H1 (cell line): ENCODE measurements around the gene PABPN1. TPM values are rescaled to one million over a fixed set of nuclear protein-coding genes. Genes with fewer than 3 reads are reported as not detected.

Source experiments
- CTCF ChIA-PET: fragments of 300-600 bp; sonication (Branson Sonifier 250); formaldehyde crosslinking; loops from one replicate; lab custom pipeline; 2021; ENCODE audit not compliant: partially characterized antibody; lab: Charles Lee
- POLR2A ChIA-PET: fragments of 300-600 bp; sonication (Branson Sonifier 250); formaldehyde crosslinking; loops from one replicate; lab custom pipeline; 2021; ENCODE audit warnings: inconsistent platforms; ENCODE audit not compliant: partially characterized antibody; lab: Charles Lee
- DNase-seq, 2 experiments: peaks; one replicate each; pipeline versions ENCODE4 v3.0.0 to v3.0.0-alpha.2; 2010 to 2022; ENCODE audit warnings: low spot score in 2 of 2, low read depth in 1 of 2, mixed read lengths in 1 of 2
- FAIRE-seq: peaks from 2 replicates; lab custom pipeline; 2011; peaks lifted over from hg19 to GRCh38; lab: Jason Lieb, UNC
- H2AFZ ChIP-seq: 2 replicates; pipeline ENCODE4 v1.8.1; 2012; ENCODE audit warnings: low read length, inconsistent platforms
- H2AK5ac ChIP-seq: 2 replicates; pipeline ENCODE4 v1.6.1; 2013; ENCODE audit warnings: low read depth, low read length
- H2BK120ac ChIP-seq: replicated peaks from 2 replicates; pipeline ENCODE3; 2013; ENCODE audit warnings: low read depth, low read length, inconsistent platforms
- H2BK12ac ChIP-seq: 2 replicates; pipeline ENCODE4 v1.6.1; 2013; ENCODE audit warnings: low read depth, low read length
- H2BK15ac ChIP-seq: 2 replicates; pipeline ENCODE4 v1.6.1; 2013; ENCODE audit warnings: low read length
- H2BK20ac ChIP-seq: 2 replicates; pipeline ENCODE4 v1.6.1; 2013; ENCODE audit warnings: low read length
- H2BK5ac ChIP-seq: 2 replicates; pipeline ENCODE4 v1.6.1; 2013; ENCODE audit warnings: low read depth, low read length
- H3K14ac ChIP-seq: 2 replicates; pipeline ENCODE4 v1.6.1; 2013; ENCODE audit warnings: inconsistent platforms; ENCODE audit not compliant: insufficient read length
- H3K18ac ChIP-seq: 2 replicates; pipeline ENCODE4 v1.6.1; 2013; ENCODE audit warnings: low read length; ENCODE audit errors: extremely low read depth
- H3K23ac ChIP-seq: 2 replicates; pipeline ENCODE4 v1.6.1; 2013; ENCODE audit warnings: inconsistent platforms; ENCODE audit not compliant: insufficient read length
- H3K23me2 ChIP-seq: 2 replicates; pipeline ENCODE4 v1.6.1; 2013; ENCODE audit warnings: low read depth, low read length
- H3K27ac ChIP-seq: 2 replicates; pipeline ENCODE4 v1.6.1; 2011; ENCODE audit warnings: low read depth, low read length, inconsistent platforms
- H3K27me3 ChIP-seq, 4 experiments: replicated peaks in 1 of 4; 1 replicate in 1 of 4; 2 replicates in 3 of 4; pipeline versions ENCODE4 v1.6.1 to v1.8.1; 2011 to 2013; ENCODE audit warnings: low read length in 3 of 4, mild to moderate bottlenecking in 3 of 4, inconsistent platforms in 2 of 4, mixed read lengths in 2 of 4, moderate library complexity in 1 of 4; ENCODE audit not compliant: control insufficient read depth in 3 of 4, insufficient read depth in 3 of 4; ENCODE audit errors: extremely low read depth in 1 of 4
- H3K36me3 ChIP-seq, 4 experiments: 2 replicates each; pipeline versions ENCODE4 v1.6.1 to v1.8.1; 2011 to 2013; ENCODE audit warnings: mild to moderate bottlenecking in 4 of 4, low read length in 3 of 4, moderate library complexity in 2 of 4, control low read depth in 1 of 4, inconsistent platforms in 1 of 4; ENCODE audit not compliant: insufficient read depth in 4 of 4, control insufficient read depth in 2 of 4
- H3K4ac ChIP-seq: replicated peaks from 2 replicates; pipeline ENCODE3; 2013; ENCODE audit warnings: low read length, low read depth, mixed read lengths, inconsistent platforms; ENCODE audit not compliant: insufficient read length
- H3K4me1 ChIP-seq, 4 experiments: replicated peaks in 1 of 4; 1 replicate in 1 of 4; 2 replicates in 3 of 4; pipeline versions ENCODE4 v1.6.1 to v1.8.1; 2011 to 2013; ENCODE audit warnings: low read length in 3 of 4, inconsistent platforms in 2 of 4, mixed read lengths in 1 of 4; ENCODE audit not compliant: insufficient read depth in 4 of 4, control insufficient read depth in 3 of 4
- H3K4me2 ChIP-seq, 2 experiments: 2 replicates each; pipeline versions ENCODE4 v1.6.1 to v1.8.1; 2011 to 2013; ENCODE audit warnings: low read depth in 2 of 2, low read length in 2 of 2, control low read depth in 1 of 2, inconsistent platforms in 1 of 2, mild to moderate bottlenecking in 1 of 2; ENCODE audit not compliant: insufficient read depth in 1 of 2
- H3K4me3 ChIP-seq, 4 experiments: fragments of 200-600, 300-600 bp in 1 of 4; sonication (generic), shearing (Covaris generic), sonication (Bioruptor Twin) in 1 of 4; 2 replicates each; pipeline versions ENCODE4 v1.5.1 to v1.8.1; 2011 to 2016; ENCODE audit warnings: low read length in 4 of 4, low read depth in 3 of 4, control low read depth in 2 of 4, inconsistent platforms in 2 of 4, mild to moderate bottlenecking in 2 of 4, mixed read lengths in 1 of 4, moderate library complexity in 1 of 4; ENCODE audit not compliant: insufficient read depth in 2 of 4; ENCODE audit errors: extremely low read depth in 1 of 4
- H3K56ac ChIP-seq: replicated peaks from 2 replicates; pipeline ENCODE3; 2013; ENCODE audit warnings: low read depth, mild to moderate bottlenecking, mixed read lengths, low read length, inconsistent platforms; ENCODE audit not compliant: insufficient read length
- H3K79me1 ChIP-seq: 2 replicates; pipeline ENCODE4 v1.6.1; 2013; ENCODE audit warnings: low read depth, low read length, control low read depth
- H3K79me2 ChIP-seq, 2 experiments: 2 replicates each; pipeline versions ENCODE4 v1.6.1 to v1.8.1; 2012 to 2013; ENCODE audit warnings: low read length in 2 of 2, mild to moderate bottlenecking in 2 of 2, inconsistent platforms in 1 of 2; ENCODE audit not compliant: insufficient read depth in 2 of 2, control insufficient read depth in 1 of 2
- H3K9ac ChIP-seq, 4 experiments: replicated peaks in 1 of 4; 1 replicate in 1 of 4; 2 replicates in 3 of 4; pipeline versions ENCODE4 v1.6.1 to v1.8.1; 2011 to 2013; ENCODE audit warnings: low read depth in 3 of 4, low read length in 3 of 4, control low read depth in 2 of 4, mild to moderate bottlenecking in 2 of 4, moderate library complexity in 2 of 4, inconsistent platforms in 1 of 4; ENCODE audit errors: extremely low read depth in 1 of 4
- H3K9me3 ChIP-seq, 2 experiments: 2 replicates each; pipeline versions ENCODE4 v1.6.1 to v1.8.1; 2012 to 2013; ENCODE audit warnings: mild to moderate bottlenecking in 2 of 2, moderate library complexity in 2 of 2, control low read depth in 1 of 2, inconsistent platforms in 1 of 2, low read depth in 1 of 2, low read length in 1 of 2, mixed read lengths in 1 of 2; ENCODE audit not compliant: insufficient read depth in 2 of 2
- H4K20me1 ChIP-seq, 2 experiments: replicated peaks in 1 of 2; 2 replicates each; pipeline versions ENCODE3 to v1.8.1; 2011 to 2013; ENCODE audit warnings: inconsistent platforms in 2 of 2, low read length in 2 of 2, mild to moderate bottlenecking in 1 of 2; ENCODE audit not compliant: insufficient read depth in 2 of 2, control insufficient read depth in 1 of 2
- H4K5ac ChIP-seq: 2 replicates; pipeline ENCODE4 v1.6.1; 2013; ENCODE audit warnings: low read length, low read depth, mixed read lengths, inconsistent platforms; ENCODE audit not compliant: insufficient read length
- H4K8ac ChIP-seq: 2 replicates; pipeline ENCODE4 v1.8.0; 2013; ENCODE audit warnings: mild to moderate bottlenecking, moderate library complexity, low read length, inconsistent platforms; ENCODE audit not compliant: insufficient read depth; ENCODE audit errors: extremely low read depth
- H4K91ac ChIP-seq: replicated peaks from 2 replicates; pipeline ENCODE3; 2013; ENCODE audit warnings: low read length, mixed read lengths, inconsistent platforms; ENCODE audit not compliant: insufficient read length
- BACH1 ChIP-seq: IDR thresholded peaks from 2 replicates; pipeline ENCODE4 v1.6.1; 2012; ENCODE audit warnings: low read length, improper control_type of control experiment
- E2F6 ChIP-seq: IDR thresholded peaks from 2 replicates; pipeline ENCODE4 v1.6.1; 2012; ENCODE audit warnings: inconsistent platforms
- EGR1 ChIP-seq: IDR thresholded peaks from 2 replicates; pipeline ENCODE4 v1.6.1; 2011; ENCODE audit warnings: low read depth, low read length, borderline replicate concordance
- GTF2F1 ChIP-seq: IDR thresholded peaks from 2 replicates; pipeline ENCODE4 v1.6.1; 2012; ENCODE audit warnings: low read depth, low read length, improper control_type of control experiment, borderline replicate concordance
- KDM1A ChIP-seq: fragments of 200-600, 300-600 bp; sonication (generic); IDR thresholded peaks from 2 replicates; pipeline ENCODE4 v1.7.1; 2016; ENCODE audit warnings: mild to moderate bottlenecking, low read length, borderline replicate concordance
- RAD21 ChIP-seq, 2 experiments: IDR thresholded peaks in 1 of 2; conservative IDR thresholded peaks in 1 of 2; 2 replicates each; pipeline ENCODE4 v1.6.1; 2011; ENCODE audit warnings: low read depth in 2 of 2, low read length in 2 of 2, improper control_type of control experiment in 1 of 2, inconsistent platforms in 1 of 2, mild to moderate bottlenecking in 1 of 2, moderate library complexity in 1 of 2
- RFX5 ChIP-seq: IDR thresholded peaks from 2 replicates; pipeline ENCODE4 v1.6.1; 2011; ENCODE audit warnings: low read depth, low read length, improper control_type of control experiment, borderline replicate concordance
- RXRA ChIP-seq: IDR thresholded peaks from 2 replicates; pipeline ENCODE4 v1.6.1; 2011; ENCODE audit warnings: low read depth, mild to moderate bottlenecking, low read length, moderate library complexity; ENCODE audit not compliant: insufficient read depth
- TBP ChIP-seq: IDR thresholded peaks from 2 replicates; pipeline ENCODE4 v1.6.1; 2011; ENCODE audit warnings: low read depth, low read length, improper control_type of control experiment
- WGBS, 2 experiments: shearing (Covaris generic) in 1 of 2; methylation state at CpG; one replicate each; pipeline versions ENCODE4 v1.1.6 to v1.1.7; 2013 to 2015; ENCODE audit warnings: low lambda C conversion rate in 2 of 2, mixed read lengths in 2 of 2, inconsistent platforms in 1 of 2, low coverage in 1 of 2, missing lambda C conversion rate in 1 of 2; ENCODE audit not compliant: insufficient replicate concordance in 2 of 2, insufficient coverage in 1 of 2, insufficient read length in 1 of 2; ENCODE audit errors: extremely low coverage in 1 of 2, missing lambda C conversion rate in 1 of 2; 5-methylcytosine and 5-hydroxymethylcytosine counted together
- polyA plus RNA-seq, 7 experiments: library from polyadenylated mRNA; depleted of rRNA in 3 of 7; stranded (reverse) in 5 of 7; unstranded in 2 of 7; fragments of >200 nt in 5 of 7; fragments of 200-250 nt in 2 of 7; gene quantifications; 1 replicate in 5 of 7; 2 replicates in 1 of 7; 4 replicates in 1 of 7; pipeline versions ENCODE4 v1.2.1 to v1.2.3, GENCODE V29; 2011 to 2013; ENCODE audit warnings: missing spikeins in 2 of 7, mixed read lengths in 2 of 7
- total RNA-seq: library from RNA; stranded (reverse); fragmentation: NEBNext Ultra II Directional; extraction: Animal tissue kit (Norgen Biotek cat#: 25700); gene quantifications from 2 replicates; pipeline ENCODE4 v1.2.1, GENCODE V29; 2021
- TF ChIP-seq, protein P1 (sequence below): IDR thresholded peaks from 2 replicates; pipeline ENCODE4 v1.6.1; 2011; ENCODE audit warnings: low read depth, mild to moderate bottlenecking, low read length; ENCODE audit not compliant: insufficient read depth

The PABPN1 gene
- total and polyA plus RNA-seq, 2 of the 8 experiments (the other 6 are each of a cell fraction or from before 2014, with no cell fraction given): 300 to 331 TPM

- Histone ChIP-seq H2BK5ac (no peak overlapping the region), H4K5ac (no peak overlapping the region), H3K18ac (no peak overlapping the region), H3K4me2 (no peak overlapping the region), H3K36me3 (no peaks in the 10 kb centered on the region), H2BK120ac (no peak overlapping the region), H2AK5ac (no peak overlapping the region), H3K4me1 (peaks cover 0 to 7% (median 2%) of the 10 kb centered on the region in 4 experiments; a peak in 5 of 7 replicates), H4K20me1 (peaks cover 0 to 3% of the 10 kb centered on the region in 2 experiments), H3K23me2 (peaks cover 10% of the 10 kb centered on the region), H4K91ac (no peak overlapping the region), H3K4ac (no peak overlapping the region), H4K8ac (no peak overlapping the region; the same call in 1 of the 2 replicates), H3K9me3 (no peaks in the 10 kb centered on the region), H3K79me2 (no peaks in the 10 kb centered on the region), H2AFZ (no peak overlapping the region), H2BK20ac (no peak overlapping the region), H3K23ac (no peak overlapping the region), H3K9ac (no peak overlapping the region), H3K27me3 (peaks cover 0 to 11% (median 3%) of the 10 kb centered on the region in 4 experiments; a peak in 6 of 7 replicates), H3K79me1 (no peaks in the 10 kb centered on the region), H3K56ac (no peak overlapping the region), H3K4me3 (no peak overlapping the region), H2BK12ac (no peak overlapping the region), H2BK15ac (no peak overlapping the region), H3K27ac (no peak overlapping the region), H3K14ac (no peak overlapping the region)
- CTCF ChIA-PET: interaction anchor here (0.7 to 5.9 kb wide), 13 partner anchors 8 to 366 kb away, joined by 3 to 69 read pairs (median 4); partner anchors contain the start of gene AJUBA
- DNase-seq: no peak
- WGBS, 2 experiments: 91% methylated on average over 18 of the region's 19 CpGs; no CpG with 5 or more reads in 1 of the 2 experiments
- no peak for FAIRE-seq
- POLR2A ChIA-PET: interaction anchor here (0.8 to 3.7 kb wide), 5 partner anchors 9 to 26 kb away, joined by 3 to 25 read pairs (median 6); partner anchors contain the start of gene PABPN1
- TF ChIP-seq RAD21 (IDR thresholded peaks at IDR 0.05 in 1 of 2, conservative IDR thresholded peaks at IDR 0.05 in 1 of 2; ENCODE audit: low read depth in 2 of 2, low read length in 2 of 2): no peak
- TF ChIP-seq EGR1: no peak
- TF ChIP-seq KDM1A: no peak
- no peak for TF ChIP-seq RXRA
- no peak for TF ChIP-seq TBP
- no peak for TF ChIP-seq RFX5
- TF ChIP-seq, protein P1, sequence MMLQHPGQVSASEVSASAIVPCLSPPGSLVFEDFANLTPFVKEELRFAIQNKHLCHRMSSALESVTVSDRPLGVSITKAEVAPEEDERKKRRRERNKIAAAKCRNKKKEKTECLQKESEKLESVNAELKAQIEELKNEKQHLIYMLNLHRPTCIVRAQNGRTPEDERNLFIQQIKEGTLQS: no peak
- TF ChIP-seq E2F6: no peak
- TF ChIP-seq GTF2F1: no peak
- no peak for TF ChIP-seq BACH1
Measured at GRCh38 chr14:23347406-23348296, 26.4 kb downstream of the PABPN1 start.
